HepG2 (cell line): ENCODE measurements around the gene RBFOX1. TPM values are rescaled to one million over a fixed set of nuclear protein-coding genes. Genes with fewer than 3 reads are reported as not detected.

ENCODE experiments used
- KDM5A ChIP-seq: fragments of 200-600 bp; sonication (generic); IDR thresholded peaks from 2 replicates; pipeline ENCODE4 v1.7.0; 2018; ENCODE audit warnings: antibody characterized with exemption, mild to moderate bottlenecking, low read length, borderline replicate concordance
- MIER2 ChIP-seq: IDR thresholded peaks from 2 replicates; pipeline ENCODE4 v1.6.1; 2016; ENCODE audit warnings: missing biosample characterization, missing genetic modification reagents
- MTA3 ChIP-seq: sonication (generic); formaldehyde crosslinking; IDR thresholded peaks from 2 replicates; pipeline ENCODE4 v1.4.0; 2020; ENCODE audit warnings: missing genetic modification reagents
- NR1H2 ChIP-seq: sonication (generic); formaldehyde crosslinking; IDR thresholded peaks from 2 replicates; pipeline ENCODE4 v1.8.1; 2022; ENCODE audit warnings: low read depth, missing genetic modification reagents, borderline replicate concordance
- polyA plus RNA-seq, 8 experiments: library from polyadenylated mRNA; depleted of rRNA in 3 of 8; stranded (reverse) in 7 of 8; unstranded in 1 of 8; fragments of >200 nt; fragmentation: Illumina TruSeq in 4 of 8; extraction: Trizol in 4 of 8; gene quantifications; 2 replicates each; pipeline versions ENCODE4 v1.2.1 to v1.2.3, GENCODE V29; 2011 to 2016; ENCODE audit warnings: low read depth in 4 of 8, missing spikeins in 1 of 8, mixed read lengths in 1 of 8; ENCODE audit not compliant: insufficient read depth in 1 of 8
- total RNA-seq, 5 experiments: library from RNA; depleted of rRNA; stranded (reverse); fragments of >200 nt; fragmentation: Illumina TruSeq; extraction: Trizol; gene quantifications; 2 replicates each; pipeline ENCODE4 v1.2.3, GENCODE V29; 2016; ENCODE audit warnings: low read depth in 1 of 5
- TF ChIP-seq, protein P1 (sequence below): sonication (generic); formaldehyde crosslinking; IDR thresholded peaks from 2 replicates; pipeline ENCODE4 v1.4.0; 2020; ENCODE audit warnings: missing genetic modification reagents, borderline replicate concordance
- TF ChIP-seq, protein P2 (sequence below): sonication (generic); formaldehyde crosslinking; IDR thresholded peaks from 2 replicates; pipeline ENCODE4 v1.5.0; 2020; ENCODE audit warnings: mild to moderate bottlenecking, missing genetic modification reagents, borderline replicate concordance

RBFOX1 gene
- total and polyA plus RNA-seq, 2 of the 13 experiments (the other 11 are each of a cell fraction or from before 2014, with no cell fraction given), result not detected

DNA sequence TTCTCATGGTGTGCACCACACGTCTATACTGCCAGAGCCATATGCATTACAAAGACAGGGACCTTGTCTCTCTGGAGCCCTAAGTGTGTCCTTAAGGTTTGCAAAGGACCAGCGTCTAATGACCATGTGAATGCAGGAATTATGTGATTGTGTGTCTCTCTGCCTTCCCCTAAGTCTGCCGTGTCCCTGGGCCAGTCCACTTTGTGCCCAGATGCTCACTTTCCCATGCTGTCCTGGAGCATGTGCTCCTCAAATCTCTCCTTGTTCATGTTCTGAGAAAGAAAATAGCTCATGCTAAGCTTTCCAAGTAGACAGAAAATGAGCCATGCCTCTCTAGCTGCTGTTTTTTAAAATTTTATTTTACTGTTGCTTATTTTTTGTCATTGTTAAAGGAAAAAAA, 125.5 kb downstream of the RBFOX1 start (continued):
- TF ChIP-seq, protein P1, sequence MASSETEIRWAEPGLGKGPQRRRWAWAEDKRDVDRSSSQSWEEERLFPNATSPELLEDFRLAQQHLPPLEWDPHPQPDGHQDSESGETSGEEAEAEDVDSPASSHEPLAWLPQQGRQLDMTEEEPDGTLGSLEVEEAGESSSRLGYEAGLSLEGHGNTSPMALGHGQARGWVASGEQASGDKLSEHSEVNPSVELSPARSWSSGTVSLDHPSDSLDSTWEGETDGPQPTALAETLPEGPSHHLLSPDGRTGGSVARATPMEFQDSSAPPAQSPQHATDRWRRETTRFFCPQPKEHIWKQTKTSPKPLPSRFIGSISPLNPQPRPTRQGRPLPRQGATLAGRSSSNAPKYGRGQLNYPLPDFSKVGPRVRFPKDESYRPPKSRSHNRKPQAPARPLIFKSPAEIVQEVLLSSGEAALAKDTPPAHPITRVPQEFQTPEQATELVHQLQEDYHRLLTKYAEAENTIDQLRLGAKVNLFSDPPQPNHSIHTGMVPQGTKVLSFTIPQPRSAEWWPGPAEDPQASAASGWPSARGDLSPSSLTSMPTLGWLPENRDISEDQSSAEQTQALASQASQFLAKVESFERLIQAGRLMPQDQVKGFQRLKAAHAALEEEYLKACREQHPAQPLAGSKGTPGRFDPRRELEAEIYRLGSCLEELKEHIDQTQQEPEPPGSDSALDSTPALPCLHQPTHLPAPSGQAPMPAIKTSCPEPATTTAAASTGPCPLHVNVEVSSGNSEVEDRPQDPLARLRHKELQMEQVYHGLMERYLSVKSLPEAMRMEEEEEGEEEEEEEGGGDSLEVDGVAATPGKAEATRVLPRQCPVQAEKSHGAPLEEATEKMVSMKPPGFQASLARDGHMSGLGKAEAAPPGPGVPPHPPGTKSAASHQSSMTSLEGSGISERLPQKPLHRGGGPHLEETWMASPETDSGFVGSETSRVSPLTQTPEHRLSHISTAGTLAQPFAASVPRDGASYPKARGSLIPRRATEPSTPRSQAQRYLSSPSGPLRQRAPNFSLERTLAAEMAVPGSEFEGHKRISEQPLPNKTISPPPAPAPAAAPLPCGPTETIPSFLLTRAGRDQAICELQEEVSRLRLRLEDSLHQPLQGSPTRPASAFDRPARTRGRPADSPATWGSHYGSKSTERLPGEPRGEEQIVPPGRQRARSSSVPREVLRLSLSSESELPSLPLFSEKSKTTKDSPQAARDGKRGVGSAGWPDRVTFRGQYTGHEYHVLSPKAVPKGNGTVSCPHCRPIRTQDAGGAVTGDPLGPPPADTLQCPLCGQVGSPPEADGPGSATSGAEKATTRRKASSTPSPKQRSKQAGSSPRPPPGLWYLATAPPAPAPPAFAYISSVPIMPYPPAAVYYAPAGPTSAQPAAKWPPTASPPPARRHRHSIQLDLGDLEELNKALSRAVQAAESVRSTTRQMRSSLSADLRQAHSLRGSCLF (CRISPR knock-in tag), result no peak
- TF ChIP-seq, protein P2, sequence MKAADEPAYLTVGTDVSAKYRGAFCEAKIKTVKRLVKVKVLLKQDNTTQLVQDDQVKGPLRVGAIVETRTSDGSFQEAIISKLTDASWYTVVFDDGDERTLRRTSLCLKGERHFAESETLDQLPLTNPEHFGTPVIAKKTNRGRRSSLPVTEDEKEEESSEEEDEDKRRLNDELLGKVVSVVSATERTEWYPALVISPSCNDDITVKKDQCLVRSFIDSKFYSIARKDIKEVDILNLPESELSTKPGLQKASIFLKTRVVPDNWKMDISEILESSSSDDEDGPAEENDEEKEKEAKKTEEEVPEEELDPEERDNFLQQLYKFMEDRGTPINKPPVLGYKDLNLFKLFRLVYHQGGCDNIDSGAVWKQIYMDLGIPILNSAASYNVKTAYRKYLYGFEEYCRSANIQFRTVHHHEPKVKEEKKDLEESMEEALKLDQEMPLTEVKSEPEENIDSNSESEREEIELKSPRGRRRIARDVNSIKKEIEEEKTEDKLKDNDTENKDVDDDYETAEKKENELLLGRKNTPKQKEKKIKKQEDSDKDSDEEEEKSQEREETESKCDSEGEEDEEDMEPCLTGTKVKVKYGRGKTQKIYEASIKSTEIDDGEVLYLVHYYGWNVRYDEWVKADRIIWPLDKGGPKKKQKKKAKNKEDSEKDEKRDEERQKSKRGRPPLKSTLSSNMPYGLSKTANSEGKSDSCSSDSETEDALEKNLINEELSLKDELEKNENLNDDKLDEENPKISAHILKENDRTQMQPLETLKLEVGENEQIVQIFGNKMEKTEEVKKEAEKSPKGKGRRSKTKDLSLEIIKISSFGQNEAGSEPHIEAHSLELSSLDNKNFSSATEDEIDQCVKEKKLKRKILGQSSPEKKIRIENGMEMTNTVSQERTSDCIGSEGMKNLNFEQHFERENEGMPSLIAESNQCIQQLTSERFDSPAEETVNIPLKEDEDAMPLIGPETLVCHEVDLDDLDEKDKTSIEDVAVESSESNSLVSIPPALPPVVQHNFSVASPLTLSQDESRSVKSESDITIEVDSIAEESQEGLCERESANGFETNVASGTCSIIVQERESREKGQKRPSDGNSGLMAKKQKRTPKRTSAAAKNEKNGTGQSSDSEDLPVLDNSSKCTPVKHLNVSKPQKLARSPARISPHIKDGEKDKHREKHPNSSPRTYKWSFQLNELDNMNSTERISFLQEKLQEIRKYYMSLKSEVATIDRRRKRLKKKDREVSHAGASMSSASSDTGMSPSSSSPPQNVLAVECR, result no peak
- TF ChIP-seq NR1H2 (CRISPR knock-in tag), result no peak
- no peak for TF ChIP-seq MTA3 (CRISPR knock-in tag)
- no peak for TF ChIP-seq KDM5A
- no peak for TF ChIP-seq MIER2 (CRISPR knock-in tag)
